PC-9 (cell line): ENCODE results near the gene ELOVL5. TPM values are rescaled to one million over a fixed set of nuclear protein-coding genes. Genes with fewer than 3 reads are reported as not detected.

Experiments used
- BruUV-seq: library from RNA; stranded (reverse); fragments of 400-500 nt; replicated peaks from 2 replicates; lab custom pipeline; 2021; lab: Mats Ljungman, UMichigan
- CTCF ChIA-PET: fragments of 300-600 bp; sonication (Branson Sonifier 250); formaldehyde crosslinking; loops from one replicate; lab custom pipeline; 2022; ENCODE audit warnings: antibody characterized with exemption; lab: Charles Lee
- POLR2A ChIA-PET: fragments of 300-600 bp; sonication (Branson Sonifier 250); formaldehyde crosslinking; loops from one replicate; lab custom pipeline; 2022; ENCODE audit warnings: antibody characterized with exemption; ENCODE audit not compliant: unreplicated experiment; lab: Charles Lee
- DNase-seq, 2 experiments: peaks; one replicate each; pipeline versions ENCODE4 v3.0.0 to v3.0.0-alpha.2; 2015 to 2022; ENCODE audit warnings: mixed read lengths in 1 of 2
- H2AFZ ChIP-seq: fragments of 200-600 bp; sonication (generic); 2 replicates; pipeline ENCODE4 v1.8.1; 2017; ENCODE audit warnings: antibody characterized with exemption
- H3F3A ChIP-seq: fragments of 200-600 bp; sonication (generic); 2 replicates; pipeline ENCODE4 v1.8.1; 2017; ENCODE audit warnings: antibody characterized with exemption, mild to moderate bottlenecking, low read depth; ENCODE audit not compliant: insufficient read depth
- H3K27ac ChIP-seq: fragments of 200-600 bp; sonication (generic); 2 replicates; pipeline ENCODE4 v1.6.1; 2016; ENCODE audit warnings: mixed run types
- H3K27me3 ChIP-seq: fragments of 200-600 bp; sonication (generic); 2 replicates; pipeline ENCODE4 v1.6.1; 2016; ENCODE audit warnings: low read depth, mixed run types; ENCODE audit not compliant: insufficient read depth
- H3K36me3 ChIP-seq: fragments of 200-600 bp; sonication (generic); 2 replicates; pipeline ENCODE4 v1.6.1; 2016; ENCODE audit warnings: low read depth, mixed run types
- H3K4me1 ChIP-seq: fragments of 200-600 bp; sonication (generic); replicated peaks from 2 replicates; pipeline ENCODE4 v1.6.1; 2016; ENCODE audit warnings: mixed run types; ENCODE audit not compliant: insufficient read depth
- H3K4me2 ChIP-seq: fragments of 200-600 bp; sonication (generic); 2 replicates; pipeline ENCODE4 v1.6.1; 2017; ENCODE audit warnings: mixed run types
- H3K4me3 ChIP-seq: fragments of 200-600 bp; sonication (generic); 2 replicates; pipeline ENCODE4 v1.6.1; 2016; ENCODE audit warnings: mixed run types
- H3K79me2 ChIP-seq: fragments of 200-600 bp; sonication (generic); 2 replicates; pipeline ENCODE4 v1.6.1; 2017; ENCODE audit warnings: low read depth, mixed run types
- H3K9me2 ChIP-seq: fragments of 200-600 bp; sonication (generic); 2 replicates; pipeline ENCODE4 v1.8.1; 2017; ENCODE audit warnings: mild to moderate bottlenecking; ENCODE audit not compliant: insufficient read depth
- H3K9me3 ChIP-seq: fragments of 200-600 bp; sonication (generic); 2 replicates; pipeline ENCODE4 v1.8.1; 2016; ENCODE audit warnings: low read depth; ENCODE audit not compliant: insufficient read depth
- H4K20me1 ChIP-seq: fragments of 200-600 bp; sonication (generic); 2 replicates; pipeline ENCODE4 v1.8.1; 2017; ENCODE audit not compliant: insufficient read depth
- CTCF ChIP-seq: fragments of 200-600 bp; sonication (generic); conservative IDR thresholded peaks from 2 replicates; pipeline ENCODE4 v1.6.1; 2017; ENCODE audit warnings: mixed run types, antibody characterized with exemption, mild to moderate bottlenecking, moderate library complexity
- EZH2 ChIP-seq: fragments of 200-600 bp; sonication (generic); IDR thresholded peaks from 2 replicates; pipeline ENCODE4 v1.8.0; 2017; ENCODE audit warnings: antibody characterized with exemption, low read depth
- intact Hi-C: fragments of 100-400 bp; cut with micrococcal nuclease; formaldehyde crosslinking; loops from one replicate; pipeline ENCODE4 v1.10.0; 2022; ENCODE audit not compliant: unreplicated experiment
- total RNA-seq: library from RNA; stranded (reverse); gene quantifications from 2 replicates; pipeline ENCODE4 v1.2.3, GENCODE V29; 2021

Gene ELOVL5
- total RNA-seq, 1 experiment from 2014 or later, result 108 TPM

DNA sequence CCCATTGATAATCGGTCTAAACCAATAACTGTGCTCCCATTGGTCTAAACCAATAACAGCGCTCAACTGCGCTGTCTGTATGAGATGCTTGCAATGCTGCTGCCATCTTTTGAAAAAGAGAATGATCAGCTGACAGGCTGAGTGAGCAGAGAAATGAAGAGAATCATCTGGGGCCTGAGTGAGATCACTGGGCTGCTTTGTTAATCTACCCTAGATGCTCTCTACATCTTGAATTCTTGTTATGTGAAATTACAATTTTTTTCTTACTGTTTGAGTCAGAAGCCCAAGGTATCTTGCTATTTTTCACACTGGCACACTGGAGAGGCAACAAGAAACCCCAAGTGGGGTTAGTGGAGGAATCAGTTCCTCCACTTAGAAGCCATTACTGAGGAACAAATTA is 108.6 kb downstream of the ELOVL5 start:
- POLR2A ChIA-PET, result no interaction called here
- CTCF ChIA-PET, result no interaction called here
- no peaks in the 10 kb centered on the region for H4K20me1 ChIP-seq
- TF ChIP-seq EZH2, result no peak
- TF ChIP-seq CTCF, result no peak
- DNase-seq, result no peak
- H3F3A ChIP-seq, result no peaks in the 10 kb centered on the region
- no peaks in the 10 kb centered on the region; the same call in 1 of the 2 replicates for H3K9me3 ChIP-seq
- no peak overlapping the region for H3K4me2 ChIP-seq
- no peaks in the 10 kb centered on the region for H3K79me2 ChIP-seq
- no peaks in the 10 kb centered on the region for H3K9me2 ChIP-seq
- H3K27me3 ChIP-seq, result no peaks in the 10 kb centered on the region
- no peak overlapping the region for H3K27ac ChIP-seq
- H3K4me3 ChIP-seq, result no peak overlapping the region
- H3K4me1 ChIP-seq, result no peaks in the 10 kb centered on the region
- H3K36me3 ChIP-seq, result no peaks in the 10 kb centered on the region
- intact Hi-C loops, result no loop called here
- no TSS peak for BruUV-seq
- no peak overlapping the region for H2AFZ ChIP-seq

DNA sequence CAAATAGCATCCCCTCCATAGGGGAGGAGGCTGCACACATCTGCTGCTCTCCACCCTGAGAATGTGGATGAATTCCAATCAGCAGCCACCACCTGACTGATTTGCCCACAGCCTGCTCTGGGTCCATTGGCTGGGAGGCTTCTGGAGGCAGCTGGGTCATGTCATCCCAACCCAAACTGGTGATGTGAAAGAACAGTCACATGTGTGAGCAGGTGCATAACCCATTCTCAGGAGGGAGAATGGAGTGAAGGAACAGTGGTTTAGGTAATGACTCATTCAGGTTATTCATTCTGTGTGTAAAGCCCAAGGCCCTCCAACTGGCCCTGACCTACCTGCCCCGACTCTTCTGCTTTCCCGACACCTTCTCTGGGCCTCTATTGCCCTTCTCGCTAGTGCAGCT is 109.2 kb downstream of the ELOVL5 start:
- Histone ChIP-seq H2AFZ (no peak overlapping the region), H3K27ac (no peak overlapping the region), H3K27me3 (no peaks in the 10 kb centered on the region), H3K36me3 (no peaks in the 10 kb centered on the region), H3K4me1 (no peaks in the 10 kb centered on the region), H3F3A (no peaks in the 10 kb centered on the region), H3K9me2 (no peaks in the 10 kb centered on the region), H3K4me3 (no peak overlapping the region), H3K9me3 (no peaks in the 10 kb centered on the region; the same call in 1 of the 2 replicates), H4K20me1 (no peaks in the 10 kb centered on the region), H3K4me2 (no peak overlapping the region), H3K79me2 (no peaks in the 10 kb centered on the region)
- no TSS peak for BruUV-seq
- POLR2A ChIA-PET, result no interaction called here
- TF ChIP-seq EZH2 (no peak), CTCF (no peak)
- CTCF ChIA-PET, result no interaction called here
- no peak for DNase-seq
- intact Hi-C loops, result no loop called here

GRCh38 chr6:53238311-53238710 is 110.4 kb downstream of the ELOVL5 start:
- H4K20me1 ChIP-seq, result no peaks in the 10 kb centered on the region
- H3K4me1 ChIP-seq, result no peaks in the 10 kb centered on the region
- H3K4me2 ChIP-seq, result no peak overlapping the region
- no peaks in the 10 kb centered on the region for H3K27me3 ChIP-seq
- no peaks in the 10 kb centered on the region; the same call in 1 of the 2 replicates for H3K9me3 ChIP-seq
- POLR2A ChIA-PET, result no interaction called here
- no peaks in the 10 kb centered on the region for H3K36me3 ChIP-seq
- BruUV-seq, result no TSS peak
- no peaks in the 10 kb centered on the region for H3K79me2 ChIP-seq
- H3K4me3 ChIP-seq, result no peak overlapping the region
- no peaks in the 10 kb centered on the region for H3K9me2 ChIP-seq
- H2AFZ ChIP-seq, result no peak overlapping the region
- no peak for DNase-seq
- no peak overlapping the region for H3K27ac ChIP-seq
- intact Hi-C loops, result no loop called here
- CTCF ChIA-PET, result no interaction called here
- TF ChIP-seq CTCF (no peak), EZH2 (no peak)
- H3F3A ChIP-seq, result no peaks in the 10 kb centered on the region
